Measurements from ENCODE around the gene PRLR.

DNA sequence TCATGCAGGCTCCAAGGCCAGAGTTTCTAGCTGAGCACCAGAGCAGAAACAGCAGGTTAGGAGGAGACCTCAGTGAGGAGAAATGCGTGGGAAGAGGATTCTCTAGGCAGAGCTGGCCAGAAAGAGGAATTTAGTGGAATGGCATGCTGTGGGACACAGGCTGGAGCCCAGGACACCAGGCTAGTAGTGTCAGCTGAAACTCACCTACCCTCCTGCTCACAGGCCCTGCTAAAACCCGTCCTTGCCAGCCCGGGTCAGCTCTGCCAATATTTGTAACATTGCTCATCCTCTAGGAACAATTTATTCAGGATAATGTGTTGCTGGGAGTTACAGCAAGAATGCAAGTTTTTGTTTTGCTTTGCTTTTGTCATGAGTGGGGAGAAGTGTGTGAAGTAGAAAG, 142.3 kb downstream of the PRLR start:
- TF ChIP-seq, protein P1, sequence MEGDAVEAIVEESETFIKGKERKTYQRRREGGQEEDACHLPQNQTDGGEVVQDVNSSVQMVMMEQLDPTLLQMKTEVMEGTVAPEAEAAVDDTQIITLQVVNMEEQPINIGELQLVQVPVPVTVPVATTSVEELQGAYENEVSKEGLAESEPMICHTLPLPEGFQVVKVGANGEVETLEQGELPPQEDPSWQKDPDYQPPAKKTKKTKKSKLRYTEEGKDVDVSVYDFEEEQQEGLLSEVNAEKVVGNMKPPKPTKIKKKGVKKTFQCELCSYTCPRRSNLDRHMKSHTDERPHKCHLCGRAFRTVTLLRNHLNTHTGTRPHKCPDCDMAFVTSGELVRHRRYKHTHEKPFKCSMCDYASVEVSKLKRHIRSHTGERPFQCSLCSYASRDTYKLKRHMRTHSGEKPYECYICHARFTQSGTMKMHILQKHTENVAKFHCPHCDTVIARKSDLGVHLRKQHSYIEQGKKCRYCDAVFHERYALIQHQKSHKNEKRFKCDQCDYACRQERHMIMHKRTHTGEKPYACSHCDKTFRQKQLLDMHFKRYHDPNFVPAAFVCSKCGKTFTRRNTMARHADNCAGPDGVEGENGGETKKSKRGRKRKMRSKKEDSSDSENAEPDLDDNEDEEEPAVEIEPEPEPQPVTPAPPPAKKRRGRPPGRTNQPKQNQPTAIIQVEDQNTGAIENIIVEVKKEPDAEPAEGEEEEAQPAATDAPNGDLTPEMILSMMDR (conservative IDR thresholded peaks at IDR 0.05 in 1 of 2, IDR thresholded peaks at IDR 0.05 in 1 of 2; ENCODE audit: extremely low read depth in 1 of 2, insufficient read depth in 1 of 2, low read depth in 1 of 2, low read length in 2 of 2): no peak
- no peak for TF ChIP-seq EZH2 (IDR thresholded peaks at IDR 0.05; ENCODE audit: borderline replicate concordance, low read length)

All from mammary epithelial cell (primary cell).